T1000 (cell line): ENCODE measurements around the gene KCTD17.

ENCODE experiments used
- DNase-seq: peaks from one replicate; lab custom pipeline; 2025; ENCODE audit warnings: mixed read lengths; lab: John Stamatoyannopoulos, UW

Gene KCTD17

DNA sequence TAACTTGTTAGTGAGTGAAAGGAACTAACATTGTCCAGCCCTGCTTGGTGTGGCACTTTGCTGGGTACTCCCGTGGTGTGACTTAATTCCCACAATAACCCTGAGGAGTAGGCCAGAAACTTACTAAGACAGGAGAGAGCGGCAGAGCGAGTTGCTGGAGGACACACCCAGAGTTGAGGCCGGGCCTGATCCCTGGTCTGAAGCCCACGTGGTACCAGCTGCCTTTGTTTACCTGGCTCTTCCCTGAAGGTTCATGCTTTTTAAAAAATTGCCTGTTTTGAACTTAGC lies 31.4 kb upstream of the KCTD17 start:
- DNase-seq, result no peak

DNA sequence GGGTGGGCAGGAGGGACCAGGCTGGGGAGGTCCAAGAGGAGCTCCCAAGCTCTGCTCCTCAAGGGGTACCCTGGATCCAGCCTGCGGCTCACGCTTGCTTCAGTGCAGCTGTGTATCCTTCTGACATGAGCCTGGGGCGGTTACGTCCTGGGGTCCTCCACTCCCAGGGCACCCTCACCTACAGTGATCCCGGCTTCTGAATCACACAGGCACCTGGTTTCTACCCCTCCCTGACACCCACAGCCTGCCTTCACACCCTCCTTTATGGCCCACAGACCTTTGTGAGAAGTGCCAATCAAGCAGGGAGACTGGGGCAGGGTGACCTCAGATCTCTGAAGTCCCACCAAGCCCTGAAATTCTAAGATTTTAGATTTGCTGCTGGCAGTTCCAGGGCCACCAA lies 30.5 kb upstream of the KCTD17 start:
- DNase-seq, result no peak

DNA sequence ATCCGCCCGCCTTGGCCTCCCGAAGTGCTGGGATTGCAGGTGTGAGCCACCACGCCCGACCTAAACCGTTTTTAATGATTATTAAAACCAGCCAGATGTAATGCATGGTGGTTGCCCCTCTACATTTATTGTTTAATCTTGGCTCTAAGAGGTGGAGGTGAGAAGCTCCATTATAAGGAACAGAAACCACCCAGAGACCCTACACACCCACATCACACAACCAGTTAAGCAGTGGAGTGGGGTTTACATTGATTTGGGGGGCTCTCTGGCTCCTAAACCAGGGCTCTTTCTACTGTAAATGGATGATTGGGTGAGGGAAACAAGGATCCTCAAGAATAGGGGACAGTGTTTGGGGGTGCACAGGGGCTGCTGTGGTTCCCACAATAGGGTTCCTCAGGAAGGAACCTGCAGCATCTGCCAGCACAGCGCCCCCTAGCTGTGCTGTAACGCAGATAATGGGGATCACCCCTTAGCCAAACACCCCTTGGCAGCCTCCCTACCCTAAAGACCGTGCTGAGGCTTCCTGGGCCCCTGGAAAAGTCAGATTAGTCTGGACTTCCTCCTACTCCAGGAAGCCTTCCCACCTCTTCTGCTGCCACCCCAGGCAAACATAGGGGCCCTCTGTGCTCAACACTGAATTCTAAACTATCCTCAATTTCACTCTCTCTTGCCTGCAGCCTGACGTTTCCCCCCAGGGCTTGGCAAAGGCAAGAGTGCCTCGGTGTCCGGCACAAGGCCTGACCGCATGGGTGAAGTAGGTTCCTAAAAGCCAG lies 29.6 kb upstream of the KCTD17 start:
- no peak for DNase-seq

DNA sequence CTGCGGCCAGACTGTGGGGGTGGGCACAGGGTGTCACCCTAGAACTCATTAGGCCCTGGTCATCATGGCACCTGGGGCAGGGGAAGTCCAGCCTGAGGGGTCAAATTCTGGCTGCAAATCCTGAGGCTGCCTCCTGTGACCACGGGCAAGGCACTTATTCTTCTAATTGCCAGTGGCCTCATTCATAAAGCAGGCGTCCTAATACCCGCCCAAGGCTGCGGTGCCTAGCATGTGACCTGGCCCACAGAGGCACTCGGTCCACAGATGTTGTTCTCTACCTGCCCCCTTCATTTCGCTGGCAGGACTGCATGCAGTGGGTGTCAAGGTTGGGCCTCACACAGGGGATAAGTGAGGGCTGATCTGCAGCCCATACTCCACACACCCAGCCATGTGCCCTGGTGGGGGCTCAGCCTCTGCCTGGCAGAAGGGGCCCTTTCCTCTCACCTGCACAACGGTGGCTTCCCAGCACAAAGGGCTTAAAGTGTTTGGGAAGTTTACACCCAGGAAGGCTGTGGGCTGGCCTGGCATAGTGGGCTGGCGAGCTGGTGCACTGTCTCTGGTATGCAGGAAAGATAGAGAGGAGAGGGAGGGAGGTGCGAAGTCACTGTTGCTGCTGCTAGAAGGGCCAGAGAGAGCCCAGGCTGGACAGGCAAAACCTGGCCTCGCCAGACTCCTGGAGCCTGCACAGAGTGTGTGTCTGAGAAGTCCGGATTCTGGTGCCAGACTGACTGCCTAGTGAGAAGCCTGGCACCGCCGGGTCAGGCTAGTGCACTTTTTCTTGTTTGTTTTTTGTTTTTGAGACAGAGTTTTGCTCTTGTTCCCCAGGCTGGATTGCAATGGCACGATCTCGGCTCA lies 28.8 kb upstream of the KCTD17 start:
- DNase-seq, result no peak

DNA sequence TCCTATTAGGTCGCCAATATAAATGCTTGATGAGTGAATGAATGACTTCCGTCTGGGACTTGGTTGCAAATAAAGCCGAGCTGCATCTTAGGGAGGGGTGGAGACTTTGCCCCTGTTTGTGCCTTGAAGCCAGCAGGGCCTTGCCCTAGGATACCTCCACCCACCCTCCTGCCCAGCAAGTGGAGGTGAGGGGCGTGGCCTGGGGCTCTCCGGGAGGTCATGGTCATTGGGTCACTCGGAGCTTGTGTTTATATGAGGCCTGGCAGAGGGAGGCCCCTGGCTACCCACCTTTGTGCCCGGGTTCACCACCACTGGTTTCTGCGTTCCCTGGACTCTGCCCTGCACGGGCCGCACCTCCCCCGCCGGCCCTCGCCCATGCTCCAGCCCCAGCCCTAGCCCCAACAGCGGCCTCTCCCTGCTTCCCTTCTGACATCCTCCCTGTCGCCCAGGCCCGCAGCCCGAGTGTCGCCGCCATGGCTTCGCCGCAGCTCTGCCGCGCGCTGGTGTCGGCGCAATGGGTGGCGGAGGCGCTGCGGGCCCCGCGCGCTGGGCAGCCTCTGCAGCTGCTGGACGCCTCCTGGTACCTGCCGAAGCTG lies 27.7 kb upstream of the KCTD17 start:
- DNase-seq, result no peak

DNA sequence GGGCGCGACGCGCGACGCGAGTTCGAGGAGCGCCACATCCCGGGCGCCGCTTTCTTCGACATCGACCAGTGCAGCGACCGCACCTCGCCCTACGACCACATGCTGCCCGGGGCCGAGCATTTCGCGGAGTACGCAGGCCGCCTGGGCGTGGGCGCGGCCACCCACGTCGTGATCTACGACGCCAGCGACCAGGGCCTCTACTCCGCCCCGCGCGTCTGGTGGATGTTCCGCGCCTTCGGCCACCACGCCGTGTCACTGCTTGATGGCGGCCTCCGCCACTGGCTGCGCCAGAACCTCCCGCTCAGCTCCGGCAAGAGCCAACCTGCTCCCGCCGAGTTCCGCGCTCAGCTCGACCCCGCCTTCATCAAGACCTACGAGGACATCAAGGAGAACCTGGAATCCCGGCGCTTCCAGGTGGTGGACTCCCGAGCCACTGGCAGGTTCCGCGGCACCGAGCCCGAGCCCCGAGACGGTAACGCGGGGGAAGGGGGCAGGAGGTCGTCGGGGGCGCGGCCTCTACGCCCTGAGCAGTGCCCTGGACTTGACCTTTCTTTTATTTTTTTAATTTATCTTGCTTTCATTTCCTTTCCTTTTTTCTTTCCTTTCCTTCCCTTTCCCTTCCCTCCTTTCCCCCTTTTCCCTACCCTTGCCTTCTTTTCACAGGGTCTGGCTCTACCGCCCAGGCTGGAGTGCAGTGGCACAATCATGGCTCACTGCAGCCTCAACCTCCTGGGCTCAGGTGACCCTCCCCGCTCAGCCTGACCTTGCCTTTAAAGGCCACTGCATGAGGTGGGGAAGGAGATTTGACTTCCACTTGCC lies 27.0 kb upstream of the KCTD17 start:
- DNase-seq, result no peak

DNA sequence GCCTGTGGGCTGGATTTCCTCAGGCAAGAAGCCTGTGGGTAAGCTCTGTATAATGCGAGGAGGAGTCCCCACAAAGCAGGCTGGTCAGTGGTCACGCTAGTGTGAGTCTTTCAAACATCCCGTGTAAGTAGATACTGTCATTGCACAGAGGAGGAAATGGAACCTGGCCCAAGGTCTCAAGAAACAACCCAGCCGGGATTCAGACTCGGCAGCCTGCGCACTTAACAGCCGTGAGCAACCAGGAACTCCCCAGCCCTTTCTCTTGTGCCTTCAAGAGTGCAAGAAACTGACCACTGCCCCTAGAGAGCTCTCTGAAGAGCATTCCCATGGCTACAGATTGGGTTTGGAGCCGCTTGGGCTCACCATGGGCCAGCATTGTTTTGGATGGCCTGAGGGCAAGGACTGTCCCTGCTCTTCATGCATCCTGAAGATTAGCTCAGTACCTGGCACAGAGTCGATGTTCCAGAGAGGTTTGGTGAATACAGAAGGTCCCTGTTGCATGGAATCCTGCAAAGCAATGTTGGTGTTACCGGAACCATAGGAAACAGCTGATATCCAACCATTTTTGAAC lies 26.0 kb upstream of the KCTD17 start:
- DNase-seq, result no peak

DNA sequence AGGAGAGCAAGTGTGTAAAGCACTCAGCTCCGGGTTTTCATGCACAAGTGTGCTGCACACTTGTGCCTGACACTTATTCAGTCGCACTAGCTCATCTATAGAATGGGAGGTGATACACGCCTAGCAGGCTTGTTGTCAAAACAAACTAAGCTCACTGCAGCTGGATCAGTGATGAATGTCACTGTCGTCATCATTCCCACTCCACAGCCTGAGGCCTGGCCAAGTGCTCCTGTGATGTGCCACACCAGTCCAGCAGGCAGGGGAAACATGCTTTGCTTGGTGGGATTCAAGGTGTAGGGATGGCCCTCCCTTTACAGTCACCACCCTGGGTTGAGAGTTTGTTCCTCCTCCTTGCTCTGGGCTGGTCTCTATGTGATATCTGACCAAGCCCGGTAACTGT lies 25.2 kb upstream of the KCTD17 start:
- DNase-seq, result no peak

DNA sequence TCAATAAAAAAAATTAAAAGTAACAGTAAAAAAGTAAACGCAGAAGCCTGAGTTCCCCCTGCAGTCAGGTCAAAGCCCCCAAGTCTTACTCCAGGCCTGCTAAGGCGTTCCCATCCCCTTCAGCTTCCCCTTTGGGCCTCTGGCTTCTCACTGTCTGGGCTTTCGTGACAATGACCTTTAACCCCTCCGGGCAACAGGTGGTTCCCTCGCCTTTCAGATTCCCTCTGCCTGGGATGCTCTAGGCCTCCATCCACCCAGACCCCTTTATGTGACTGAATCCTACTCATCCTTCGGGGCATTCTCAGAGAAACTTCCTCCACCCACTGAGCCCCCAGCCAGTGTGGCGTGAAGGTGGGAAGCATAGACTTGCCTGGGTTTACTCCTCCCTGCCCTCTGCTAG lies 24.0 kb upstream of the KCTD17 start:
- DNase-seq, result no peak

DNA sequence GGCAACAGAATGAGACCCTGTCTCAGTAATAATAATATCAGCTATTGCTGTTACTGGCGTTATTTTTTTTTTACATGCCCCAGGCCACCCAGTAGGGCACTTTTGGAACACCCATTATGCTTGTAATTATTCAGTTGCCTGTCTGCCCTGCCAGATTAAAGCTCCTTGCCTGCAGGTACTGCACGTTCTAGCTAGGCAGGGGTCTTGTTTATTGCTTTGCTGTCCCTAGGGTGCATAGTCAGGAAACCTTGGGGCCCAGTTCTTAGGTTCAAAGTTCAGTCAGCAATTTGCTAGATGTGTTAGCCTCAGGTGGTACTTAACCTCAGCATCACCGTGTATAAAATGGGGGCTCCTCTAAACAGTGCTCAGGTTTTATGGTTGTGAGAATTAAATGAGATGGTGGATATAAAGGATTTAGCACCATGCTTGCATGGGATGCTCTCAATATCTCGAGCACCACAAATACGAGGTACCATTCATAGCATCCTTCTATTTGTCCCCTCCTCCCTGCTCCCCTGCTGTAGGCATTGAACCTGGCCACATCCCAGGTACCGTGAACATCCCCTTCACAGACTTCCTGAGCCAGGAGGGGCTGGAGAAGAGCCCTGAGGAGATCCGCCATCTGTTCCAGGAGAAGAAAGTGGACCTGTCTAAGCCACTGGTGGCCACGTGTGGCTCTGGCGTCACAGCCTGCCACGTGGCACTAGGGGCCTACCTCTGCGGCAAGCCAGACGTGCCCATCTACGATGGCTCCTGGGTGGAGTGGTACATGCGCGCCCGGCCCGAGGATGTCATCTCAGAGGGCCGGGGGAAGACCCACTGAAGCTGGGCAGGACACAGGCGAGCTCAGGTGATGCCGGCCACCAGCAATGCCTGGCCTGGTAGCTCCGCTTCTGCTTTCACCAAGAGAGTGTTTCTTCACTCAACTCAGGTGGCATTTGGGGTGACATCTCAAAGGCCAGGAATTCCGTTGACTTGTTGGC lies 22.6 kb upstream of the KCTD17 start:
- DNase-seq, result no peak

DNA sequence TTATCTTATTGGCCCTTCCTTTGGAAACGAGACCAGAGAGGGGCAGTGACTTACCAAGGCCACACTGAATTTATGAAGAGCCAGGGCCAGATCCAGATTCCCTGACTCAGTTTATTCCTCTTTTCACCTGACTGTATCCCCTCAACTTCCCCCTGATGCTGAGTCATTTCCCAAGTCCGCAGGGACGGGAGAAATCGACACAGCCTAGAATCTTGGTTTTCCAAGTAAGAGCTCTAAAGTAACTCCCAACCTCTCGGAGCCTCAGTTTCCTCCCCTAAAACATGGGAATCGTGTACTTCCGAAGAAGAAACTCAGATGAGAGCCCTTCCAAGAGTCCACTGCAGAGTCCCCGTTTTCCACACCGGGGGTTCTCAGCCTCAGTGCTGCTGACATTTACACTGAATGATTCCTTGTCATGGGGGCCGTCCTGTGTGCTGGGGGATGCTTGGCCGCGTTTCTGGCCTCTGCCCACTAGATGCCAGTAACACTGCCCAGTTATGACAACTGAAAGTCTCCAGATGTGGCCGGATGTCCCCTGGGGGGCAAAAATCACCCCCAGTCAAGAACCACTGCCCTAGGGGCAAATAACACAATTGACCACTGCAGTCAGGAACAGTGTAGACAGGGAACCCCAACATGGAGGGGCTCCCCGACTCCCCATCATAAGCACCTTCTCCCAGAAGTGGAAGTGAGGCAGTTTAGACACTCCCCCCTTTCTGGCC lies 20.8 kb upstream of the KCTD17 start:
- DNase-seq, result no peak

DNA sequence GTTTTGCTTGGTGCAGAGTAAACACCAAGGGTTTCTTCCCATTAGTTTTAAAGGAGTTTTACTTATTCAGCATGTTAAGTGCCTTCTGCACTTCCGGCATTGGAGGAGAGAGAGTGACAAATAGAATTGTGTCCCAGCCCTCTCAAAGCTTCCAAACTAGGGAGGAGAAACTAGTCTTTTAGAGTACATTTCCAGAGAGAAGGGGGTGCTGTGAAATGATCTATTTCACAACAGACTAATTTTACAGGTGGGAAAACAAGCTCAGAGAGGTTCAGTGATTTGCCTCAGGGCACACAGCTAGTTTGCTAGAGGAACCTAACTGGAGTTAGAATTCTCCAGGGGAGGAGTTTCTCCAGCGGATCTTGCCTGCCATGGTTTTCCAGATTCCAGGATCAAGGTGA lies 19.4 kb upstream of the KCTD17 start:
- DNase-seq, result no peak

DNA sequence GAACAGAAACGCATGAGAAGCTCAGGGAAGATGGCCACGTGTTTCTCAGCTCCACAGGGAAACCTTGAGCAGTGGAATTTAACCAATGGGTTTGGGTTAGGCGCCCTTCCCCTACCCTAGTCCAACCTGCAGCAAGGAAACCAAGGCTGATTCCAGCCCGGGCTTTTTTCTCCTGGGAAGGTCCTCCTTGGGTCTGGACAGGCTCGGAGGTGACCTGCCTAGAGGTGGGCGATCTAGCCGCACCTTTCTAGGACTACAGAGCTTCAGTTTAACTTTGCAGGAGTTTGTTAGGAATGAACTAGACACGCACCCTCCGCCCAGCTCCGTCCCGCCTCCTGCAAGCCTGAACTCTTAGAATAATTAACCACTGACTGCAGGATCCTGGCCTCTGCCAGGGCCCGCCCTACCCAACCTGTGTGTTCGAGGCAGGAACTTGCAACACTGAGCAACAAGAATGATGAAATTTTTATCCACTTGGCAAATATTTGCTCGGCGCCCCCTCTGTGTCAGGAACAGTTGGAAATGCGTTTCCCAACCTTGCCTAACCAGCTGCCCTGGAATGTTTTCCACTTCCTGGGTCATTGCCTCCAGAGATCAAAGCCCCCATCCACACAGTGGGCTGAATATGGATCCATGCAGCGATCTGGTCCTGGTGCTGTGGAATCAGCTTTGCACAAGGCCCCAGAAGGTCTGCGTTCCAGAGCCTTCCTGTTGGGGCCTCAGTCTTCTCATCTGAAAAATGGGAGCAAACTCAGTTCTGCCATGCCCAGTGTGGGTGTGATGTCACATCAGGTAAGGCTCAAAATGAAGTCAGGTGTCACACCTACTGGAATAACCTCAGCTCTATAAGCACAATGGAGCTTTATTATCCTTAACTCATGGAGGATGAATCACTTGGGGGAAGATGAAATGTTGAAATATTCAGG lies 18.7 kb upstream of the KCTD17 start:
- no peak for DNase-seq

DNA sequence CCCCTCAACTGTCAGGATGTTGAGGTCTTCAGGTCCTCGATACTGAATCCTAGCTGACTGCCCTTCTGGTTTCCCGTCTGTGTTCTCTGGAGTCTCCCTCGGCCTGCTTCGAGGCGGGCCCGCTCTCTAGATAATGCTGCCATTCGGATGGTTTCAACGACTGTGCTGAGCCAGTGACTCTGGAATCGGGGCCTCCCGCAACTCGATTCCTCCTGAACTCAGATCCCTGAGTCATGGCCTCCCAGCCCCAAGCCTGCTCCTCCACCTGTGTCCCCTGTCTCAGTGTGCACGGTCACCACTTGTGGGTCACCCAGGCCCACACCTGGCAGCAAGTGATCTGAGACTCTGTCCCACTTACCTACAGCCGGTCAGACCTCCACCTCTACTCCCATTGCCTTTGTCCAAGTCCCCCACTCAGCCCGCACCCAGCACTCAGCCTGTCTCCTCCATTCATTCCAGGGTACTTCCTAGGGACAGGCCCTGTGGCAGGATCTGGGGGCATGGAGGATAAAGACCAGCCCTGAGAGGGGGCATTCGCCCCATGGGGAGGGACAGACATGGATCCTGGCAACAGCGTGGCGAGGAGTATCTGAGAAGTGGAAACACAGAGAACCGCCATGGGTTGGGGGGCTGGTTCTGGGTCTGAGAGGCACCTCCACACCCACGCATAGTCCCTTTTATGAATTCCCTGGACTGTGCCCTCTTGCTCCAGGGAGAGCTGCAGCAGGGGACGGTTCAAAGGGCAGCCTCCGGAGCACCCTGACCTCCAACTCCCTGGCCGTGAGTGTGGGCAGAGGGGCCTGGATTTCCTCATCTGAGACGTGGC lies 17.7 kb upstream of the KCTD17 start:
- DNase-seq, result no peak

DNA sequence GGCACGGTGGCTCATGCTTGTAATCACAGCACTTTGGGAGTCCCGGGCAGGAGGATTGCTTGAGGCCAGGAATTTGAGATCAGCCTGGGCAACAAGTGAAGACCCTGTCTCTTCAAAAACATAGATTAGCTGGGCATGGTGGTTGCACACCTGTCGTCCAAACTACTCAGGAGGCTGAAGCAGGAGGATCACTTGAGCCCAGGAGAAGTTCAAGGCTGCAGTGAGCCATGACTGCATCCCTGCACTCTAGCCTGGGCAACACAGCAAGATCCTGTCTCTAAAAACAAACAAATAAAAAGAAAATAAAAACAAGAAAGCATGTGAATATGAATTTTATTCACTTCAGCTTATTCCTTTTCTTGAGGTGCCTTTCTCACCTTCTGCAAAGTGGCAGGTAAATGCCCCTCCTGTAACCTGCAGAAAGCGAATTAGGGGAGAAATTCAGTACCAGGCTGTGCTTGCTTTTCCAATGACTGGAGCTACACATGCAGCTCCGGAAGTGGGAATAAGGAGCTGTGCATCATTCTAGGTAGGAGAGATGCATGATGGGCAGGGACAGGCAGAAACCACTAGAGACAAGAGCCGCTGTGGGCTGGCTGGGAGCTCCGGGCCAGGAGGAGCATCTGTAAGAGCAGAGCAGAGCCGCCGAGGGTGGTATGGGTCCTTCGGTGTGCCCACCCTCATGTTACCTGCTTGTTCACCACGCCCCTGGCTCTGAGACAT lies 14.7 kb upstream of the KCTD17 start:
- DNase-seq, result no peak

DNA sequence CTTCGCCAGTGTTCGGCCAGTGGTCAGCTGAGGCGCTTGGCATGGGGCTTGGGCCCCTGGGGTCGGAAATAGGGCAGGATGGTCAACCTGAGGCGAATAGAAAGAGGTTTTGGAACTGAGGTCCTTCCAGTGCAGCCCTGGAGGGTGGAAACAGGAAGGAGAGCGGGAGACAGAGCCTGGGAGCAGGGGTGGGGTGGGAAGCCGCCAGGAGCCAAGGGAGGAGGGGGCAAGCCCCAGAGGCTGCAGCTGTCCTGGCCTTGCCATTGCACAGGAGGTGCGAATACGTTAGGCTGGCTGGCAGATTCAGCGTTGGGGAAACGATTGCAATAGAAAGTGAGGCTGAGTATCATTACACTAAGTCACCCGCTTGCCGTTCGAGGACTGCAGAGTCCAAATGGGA lies 13.9 kb upstream of the KCTD17 start:
- no peak for DNase-seq

DNA sequence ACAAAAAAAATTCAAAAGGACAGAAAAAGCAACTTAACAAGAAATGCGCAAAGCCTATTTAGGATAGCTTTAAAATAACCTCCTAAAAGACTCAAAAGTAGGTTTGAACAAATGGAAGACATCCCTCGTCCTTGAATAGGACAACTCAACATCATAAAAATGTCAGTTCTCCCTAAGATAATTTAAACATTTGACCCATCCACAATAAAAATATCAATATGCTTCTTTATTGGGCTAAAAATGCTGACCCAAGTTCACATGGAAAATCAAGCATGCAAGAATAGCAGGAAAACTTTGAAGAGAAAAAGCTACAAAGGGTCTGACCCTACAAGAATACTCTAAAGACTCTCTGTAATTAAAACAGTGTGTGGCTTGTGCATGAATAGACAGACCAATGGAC lies 12.1 kb upstream of the KCTD17 start:
- DNase-seq, result no peak
